AG08396 (cell line): Measurements from ENCODE around the gene ST6GALNAC3.
"Not testable (repeated sequence)": the region's sequence is repeated elsewhere in the genome, so short reads cannot be mapped to it uniquely, and the experiment has no call there.

ENCODE experiments used
- DNase-seq: peaks from one replicate; pipeline ENCODE4 v3.0.0; 2012; ENCODE audit warnings: low spot score, mixed read lengths

Gene ST6GALNAC3

GRCh38 chr1:76075188-76075489 lies 593 bp downstream of the ST6GALNAC3 start:
- DNase-seq: no peak

- no peak for DNase-seq
Observed at GRCh38 chr1:76075877-76076276, 1.3 kb downstream of the ST6GALNAC3 start.

- no peak for DNase-seq
Observed at GRCh38 chr1:76079475-76080227, 5.1 kb downstream of the ST6GALNAC3 start.

GRCh38 chr1:76080552-76081079 lies 6.1 kb downstream of the ST6GALNAC3 start:
- DNase-seq: no peak

GRCh38 chr1:76082062-76082461 lies 7.5 kb downstream of the ST6GALNAC3 start:
- DNase-seq: no peak

GRCh38 chr1:76083189-76083588 lies 8.6 kb downstream of the ST6GALNAC3 start:
- no peak for DNase-seq

GRCh38 chr1:76084029-76084627 lies 9.6 kb downstream of the ST6GALNAC3 start:
- no peak for DNase-seq

GRCh38 chr1:76084685-76085084 lies 10.1 kb downstream of the ST6GALNAC3 start:
- DNase-seq: no peak

- DNase-seq: no peak
Observed at GRCh38 chr1:76086109-76086508, 11.6 kb downstream of the ST6GALNAC3 start.

- DNase-seq: no peak
Observed at GRCh38 chr1:76086597-76086996, 12.1 kb downstream of the ST6GALNAC3 start.

GRCh38 chr1:76090283-76091203 lies 16.0 kb downstream of the ST6GALNAC3 start:
- DNase-seq: no peak

GRCh38 chr1:76092812-76093211 lies 18.3 kb downstream of the ST6GALNAC3 start:
- DNase-seq: no peak

- DNase-seq: no peak
Observed at GRCh38 chr1:76093522-76094312, 19.2 kb downstream of the ST6GALNAC3 start.

GRCh38 chr1:76095802-76096201 lies 21.3 kb downstream of the ST6GALNAC3 start:
- no peak for DNase-seq

- not testable (repeated sequence) for DNase-seq
Observed at GRCh38 chr1:76097064-76097463, 22.5 kb downstream of the ST6GALNAC3 start.

- no peak for DNase-seq
Observed at GRCh38 chr1:76098845-76099244, 24.3 kb downstream of the ST6GALNAC3 start.

- DNase-seq: no peak
Observed at GRCh38 chr1:76101548-76101947, 27.0 kb downstream of the ST6GALNAC3 start.

GRCh38 chr1:76102046-76102445 lies 27.5 kb downstream of the ST6GALNAC3 start:
- no peak for DNase-seq

GRCh38 chr1:76103034-76103433 lies 28.5 kb downstream of the ST6GALNAC3 start:
- no peak for DNase-seq

- DNase-seq: no peak
Observed at GRCh38 chr1:76105372-76105771, 30.8 kb downstream of the ST6GALNAC3 start.

- no peak for DNase-seq
Observed at GRCh38 chr1:76106251-76106650, 31.7 kb downstream of the ST6GALNAC3 start.

GRCh38 chr1:76106719-76107235 lies 32.2 kb downstream of the ST6GALNAC3 start:
- no peak for DNase-seq
